NCI-H2227 treated with DMSO at 0.1 percent for 48 hours (cell line): ENCODE results near the gene INSYN2A.
A peak's percentile ranks its signal among the peaks of the same experiment; 100 is the strongest.

Experiments
- DNase-seq: peaks from one replicate; lab custom pipeline; 2025; lab: John Stamatoyannopoulos, UW

Gene INSYN2A

DNA sequence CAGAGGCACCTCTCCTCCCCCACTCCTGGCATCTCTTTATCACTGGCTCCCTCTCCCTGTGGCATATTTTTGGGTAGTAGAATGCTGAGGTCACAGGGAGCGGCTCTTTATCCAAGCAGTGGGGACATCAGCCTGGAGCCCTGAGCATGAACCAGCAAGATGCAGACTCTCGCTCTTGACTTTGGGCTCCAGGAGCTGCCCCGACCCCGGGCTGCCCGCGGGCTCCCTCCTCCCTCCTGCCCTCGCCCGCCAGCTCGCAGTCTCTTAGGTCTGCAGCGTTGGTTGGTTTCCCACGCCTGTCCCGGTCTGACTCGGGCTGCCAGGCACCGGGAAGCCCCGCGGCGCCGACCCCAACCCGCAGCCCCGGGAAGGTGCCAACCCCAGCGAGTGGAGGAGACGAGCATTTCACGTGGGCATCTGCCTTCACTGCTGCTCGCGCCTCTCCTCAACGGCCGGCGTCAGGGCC, 1.3 kb downstream of the INSYN2A start:
- no peak for DNase-seq

DNA sequence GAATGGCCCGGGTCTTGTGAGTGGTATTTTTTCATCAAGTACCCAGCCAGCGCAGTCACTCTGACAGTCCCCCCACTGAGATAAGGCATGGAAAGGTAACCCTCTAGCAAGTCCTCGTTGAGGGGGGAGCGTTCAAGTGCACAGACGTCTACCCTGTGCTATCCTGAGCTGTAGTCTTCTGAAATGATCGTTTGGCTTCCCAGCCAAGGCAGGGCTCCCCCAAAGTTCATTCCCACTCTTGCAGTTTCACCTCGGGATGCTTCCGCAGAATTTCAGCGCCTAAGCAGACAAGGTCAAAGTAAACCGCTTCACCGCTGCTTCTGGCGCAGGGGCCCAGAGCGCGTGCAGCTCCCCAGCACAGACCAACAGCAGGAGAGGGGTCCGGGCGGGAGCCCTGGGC, 1.8 kb downstream of the INSYN2A start:
- DNase-seq: no peak

DNA sequence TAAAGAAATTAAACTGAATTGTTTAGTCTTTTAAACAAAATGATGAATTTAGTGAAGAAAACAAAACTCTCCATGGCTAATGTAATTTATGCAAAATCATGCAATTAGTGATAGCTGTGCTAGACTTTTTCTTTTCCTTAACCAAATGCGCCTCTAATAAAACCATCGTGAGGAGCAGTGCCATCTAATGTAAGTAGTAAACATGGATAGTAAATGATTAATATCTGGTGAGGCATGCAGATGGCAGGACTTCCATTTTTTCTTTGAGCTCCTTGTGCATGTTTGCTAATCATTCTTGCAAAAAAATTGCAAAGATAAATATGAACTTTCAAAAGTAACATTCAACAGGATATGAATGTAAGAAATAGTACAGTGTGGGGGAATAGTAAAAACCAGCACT, 2.3 kb downstream of the INSYN2A start:
- DNase-seq: no peak

DNA sequence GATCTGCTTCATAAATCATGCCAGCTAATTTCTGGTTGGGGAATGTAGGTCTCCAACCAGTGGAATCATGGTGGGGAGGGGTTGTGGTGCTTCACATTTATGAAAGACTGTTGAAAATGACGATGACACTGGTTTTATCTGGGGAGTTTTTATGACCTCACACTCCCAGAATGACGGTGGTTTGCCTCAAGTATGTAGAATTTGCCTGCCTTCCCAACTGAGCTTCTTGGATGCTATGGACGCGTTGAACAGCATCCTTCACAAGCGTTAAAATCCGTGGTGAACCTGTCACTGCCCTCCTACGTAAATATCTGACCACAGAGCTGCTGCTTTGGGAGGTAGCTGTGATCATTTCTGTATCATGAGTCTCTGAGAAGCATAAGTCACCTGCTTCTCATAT, 3.3 kb downstream of the INSYN2A start:
- DNase-seq: no peak

DNA sequence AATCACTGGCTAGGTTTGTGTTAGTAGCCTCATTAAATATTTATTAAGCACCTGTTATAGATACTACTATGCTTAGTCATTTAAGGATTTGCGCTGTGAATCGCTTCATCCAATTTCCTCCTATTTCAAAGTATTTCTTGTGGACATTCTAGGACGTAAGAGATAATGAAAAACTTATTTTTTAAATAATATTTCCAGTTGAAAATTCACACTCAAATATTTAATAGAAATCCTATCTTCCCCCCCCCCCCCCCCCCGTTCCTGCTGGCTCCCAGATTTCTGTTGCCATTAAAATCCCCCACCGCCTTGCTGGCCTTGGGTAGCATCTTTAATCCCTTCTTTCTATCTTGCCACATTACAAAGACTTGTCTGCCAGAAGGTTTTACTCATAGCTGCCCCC, 6.0 kb downstream of the INSYN2A start:
- no peak for DNase-seq

DNA sequence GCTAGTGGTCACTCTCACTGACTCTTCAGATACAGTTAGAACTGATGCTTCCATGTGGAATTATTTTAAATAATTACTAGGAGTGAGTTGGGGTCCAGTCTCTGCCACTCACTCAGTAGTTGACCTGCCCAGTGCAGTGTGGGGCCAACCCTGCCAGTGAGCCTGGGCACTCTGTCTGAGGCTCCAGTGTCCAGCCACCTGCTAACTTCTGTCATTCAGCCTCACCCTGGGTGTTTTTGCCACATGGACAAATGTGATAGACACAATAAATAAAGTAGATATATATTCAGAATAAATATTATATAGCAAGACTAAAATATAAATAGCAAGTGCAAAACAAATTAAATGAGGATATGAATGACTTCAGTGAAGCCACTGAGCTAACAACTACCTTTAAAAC, 7.2 kb downstream of the INSYN2A start:
- DNase-seq: no peak

DNA sequence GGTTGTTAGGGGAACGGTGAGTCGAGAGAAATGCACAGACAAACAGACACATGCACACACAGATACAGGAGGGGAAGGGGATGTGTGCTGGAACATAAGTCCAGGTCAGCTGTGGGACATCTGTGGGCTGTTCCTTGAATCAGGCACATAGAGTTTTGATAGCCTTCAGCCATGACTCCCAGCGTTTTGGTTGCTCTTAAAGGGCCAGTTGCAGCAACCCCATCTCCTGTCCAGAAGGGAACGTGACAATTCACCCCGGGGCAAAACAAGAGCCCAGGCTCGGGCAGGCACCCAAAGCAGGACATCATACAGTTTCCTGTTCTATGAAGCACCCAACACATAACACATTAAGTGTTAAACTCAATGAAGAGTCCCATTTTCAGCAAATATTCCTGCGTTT, 9.6 kb downstream of the INSYN2A start:
- no peak for DNase-seq

DNA sequence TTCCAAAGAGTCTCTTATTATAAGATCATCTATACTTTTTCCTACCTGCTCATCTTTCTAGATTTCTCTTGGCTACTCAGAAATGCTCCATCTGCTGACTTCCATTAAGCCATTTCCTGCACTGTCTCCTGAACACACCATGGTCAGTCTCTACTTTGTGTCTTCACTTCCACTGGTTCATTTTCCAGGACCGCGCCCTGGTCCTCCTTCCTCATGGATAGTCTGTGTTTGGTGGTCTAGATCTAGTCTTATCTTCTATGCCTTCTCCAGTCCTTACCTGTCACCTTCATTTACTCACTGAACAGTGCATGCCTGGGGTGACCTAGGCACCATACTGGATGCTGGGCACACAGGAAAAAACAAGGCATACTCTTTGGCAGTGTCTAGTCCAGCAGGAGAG, 11.8 kb downstream of the INSYN2A start:
- DNase-seq: no peak

DNA sequence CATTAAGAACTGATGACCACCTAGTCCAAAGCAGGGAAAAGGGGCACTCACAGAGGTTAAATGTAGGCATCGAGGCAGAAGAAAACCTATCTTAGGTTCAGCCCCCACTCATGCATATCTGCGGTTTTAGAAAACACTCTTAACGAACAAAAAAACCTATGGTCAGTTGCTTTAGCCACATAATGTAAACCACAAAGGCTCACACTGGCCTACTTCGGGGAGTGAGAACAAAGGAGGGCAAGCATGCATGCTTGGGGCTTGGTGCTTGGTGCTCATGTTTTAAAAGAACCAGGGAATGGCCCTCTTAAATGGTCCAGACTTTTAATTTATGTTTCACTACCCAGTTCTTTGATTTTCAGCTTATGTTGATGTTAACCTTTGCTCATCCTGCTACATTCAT, 14.2 kb downstream of the INSYN2A start:
- DNase-seq: no peak

DNA sequence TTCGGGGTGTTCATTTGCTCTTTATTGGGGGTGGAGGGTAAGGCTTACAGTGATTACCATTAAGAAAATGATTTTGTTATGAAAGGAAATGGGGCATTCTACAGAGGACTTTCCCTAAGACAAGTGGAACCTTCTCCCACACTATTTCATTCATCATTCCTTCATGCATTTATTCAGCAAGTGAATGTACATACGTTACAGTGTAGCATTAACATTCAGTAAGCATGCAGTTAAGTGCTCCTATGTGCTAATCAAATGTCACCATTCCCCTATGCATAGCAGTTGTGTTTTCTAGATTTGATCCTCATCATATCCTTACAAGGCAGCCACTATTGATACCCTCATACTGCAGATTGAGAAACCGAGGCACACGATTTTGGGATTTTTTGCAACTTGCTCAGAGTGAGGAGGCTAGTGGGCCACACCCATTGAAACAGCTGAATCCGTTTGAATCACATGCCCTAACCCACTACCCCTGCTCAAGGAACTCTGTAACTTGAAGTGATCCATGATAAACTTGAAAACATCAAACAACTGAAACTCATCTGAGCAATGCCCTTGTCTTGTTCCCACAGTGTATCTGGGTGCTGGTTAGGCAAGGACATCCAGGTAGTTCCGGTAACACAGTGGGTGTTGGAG, 16.7 kb downstream of the INSYN2A start:
- no peak for DNase-seq

DNA sequence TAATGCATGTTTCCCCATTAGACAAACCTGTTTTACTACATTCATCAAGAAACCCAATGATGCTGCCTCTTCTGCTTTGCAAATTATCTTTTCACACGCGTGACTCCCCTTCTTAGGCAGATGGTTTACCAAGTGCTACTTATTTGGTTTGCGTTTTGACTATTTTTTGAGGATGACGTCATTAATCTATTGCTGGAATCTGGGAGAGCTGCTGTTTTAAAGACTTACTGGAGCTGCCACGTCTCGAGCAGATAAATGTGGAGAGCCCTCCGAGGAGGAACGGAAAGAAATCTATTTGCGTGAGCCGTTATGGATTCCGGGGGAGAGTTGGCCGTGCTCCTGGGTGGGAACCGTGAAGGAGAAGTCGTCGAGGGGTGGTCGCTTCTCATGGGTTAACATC, 19.7 kb downstream of the INSYN2A start:
- DNase-seq: no peak

DNA sequence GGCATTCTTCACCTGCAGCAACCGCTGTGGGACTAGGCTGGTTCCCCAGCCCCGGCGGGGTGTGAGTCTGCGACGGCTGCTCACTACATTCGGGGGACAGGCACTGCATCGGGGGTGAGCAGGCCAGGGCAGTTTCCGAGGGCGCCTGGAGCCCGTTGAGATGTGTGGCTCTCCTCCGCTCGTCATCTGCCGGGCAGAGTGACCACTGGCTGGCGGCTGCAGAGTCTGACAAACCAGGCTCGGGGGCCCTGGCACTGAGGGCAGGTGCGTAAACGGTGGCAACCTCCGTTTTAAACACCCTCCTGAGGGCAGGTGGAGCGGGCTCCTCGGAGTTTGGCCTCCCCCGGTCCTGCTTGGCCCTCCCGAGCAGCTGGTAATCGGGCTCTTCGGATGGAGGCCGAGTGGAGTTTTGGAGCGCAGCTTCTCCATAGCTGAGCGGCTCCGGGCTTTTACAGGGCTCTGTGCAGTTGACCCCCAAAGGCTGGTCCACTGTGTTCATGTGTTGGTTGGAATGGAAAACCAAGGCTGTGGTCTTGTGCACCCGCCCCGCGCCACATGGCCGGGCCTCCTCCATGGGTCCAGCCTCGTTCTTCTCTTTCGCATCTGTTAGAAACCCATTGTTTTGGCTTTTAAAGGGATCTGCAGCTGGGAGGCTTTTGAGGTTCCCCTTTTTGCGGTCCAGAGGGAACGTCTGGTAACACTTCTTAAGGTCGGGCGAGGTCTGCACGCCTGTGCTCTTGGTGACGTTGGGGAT, 20.9 kb downstream of the INSYN2A start:
- no peak for DNase-seq

DNA sequence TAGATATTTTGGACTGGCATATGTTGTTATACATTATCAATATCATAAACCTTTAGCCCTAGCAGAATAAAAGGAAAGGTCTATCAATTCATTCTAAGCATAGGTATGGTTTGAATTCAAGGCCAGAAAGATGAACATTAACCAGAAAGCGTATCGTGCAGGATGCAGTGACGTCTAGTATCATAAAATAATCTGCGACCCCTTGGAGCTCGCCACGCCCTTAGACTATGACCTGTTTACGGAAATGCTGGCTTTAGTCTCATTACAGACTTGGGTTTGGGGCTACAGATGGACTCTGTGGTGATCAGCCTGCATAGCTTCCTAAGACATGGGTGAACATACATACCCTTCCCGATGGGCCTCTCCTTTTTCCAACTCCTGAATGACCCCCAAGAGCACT, 21.5 kb downstream of the INSYN2A start:
- no peak for DNase-seq

DNA sequence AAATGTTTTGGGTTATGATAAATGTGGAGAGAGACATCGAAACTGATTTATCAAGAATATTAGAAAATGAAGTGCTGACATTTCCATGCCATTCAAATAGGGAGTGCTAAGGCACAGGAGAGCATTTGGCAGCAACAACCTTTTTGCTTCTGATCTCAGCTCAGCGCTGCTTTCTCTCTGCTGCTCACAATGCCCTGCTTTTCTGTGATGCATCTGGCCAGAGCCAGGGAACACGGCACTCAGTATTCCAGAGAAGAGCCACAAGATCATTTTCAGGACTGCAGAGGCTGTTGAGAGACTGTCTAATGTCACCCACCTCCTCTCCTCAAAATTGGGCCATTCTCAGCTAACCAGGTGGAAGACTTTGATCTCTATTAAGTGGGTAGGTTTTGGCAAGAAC, 28.1 kb downstream of the INSYN2A start:
- DNase-seq: no peak

DNA sequence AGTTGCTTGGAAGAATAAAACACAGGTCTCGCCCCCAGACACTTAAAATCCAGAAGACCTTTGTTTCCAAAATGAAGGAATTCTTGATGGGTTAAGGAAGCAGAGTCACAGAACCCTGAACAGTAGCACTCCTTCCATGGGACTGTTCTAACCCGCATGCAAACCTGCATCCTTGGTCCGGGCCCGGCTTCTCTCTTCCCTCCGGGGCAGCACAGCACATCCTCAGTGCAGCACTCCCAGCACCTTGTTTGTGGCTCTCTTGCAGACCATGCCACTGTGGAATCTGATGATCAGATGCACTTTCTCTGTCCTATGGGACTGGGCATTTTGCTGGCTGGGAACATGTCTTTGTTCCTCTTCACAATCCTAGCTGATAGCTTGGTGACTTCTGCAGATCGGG, 33.5 kb downstream of the INSYN2A start:
- no peak for DNase-seq

DNA sequence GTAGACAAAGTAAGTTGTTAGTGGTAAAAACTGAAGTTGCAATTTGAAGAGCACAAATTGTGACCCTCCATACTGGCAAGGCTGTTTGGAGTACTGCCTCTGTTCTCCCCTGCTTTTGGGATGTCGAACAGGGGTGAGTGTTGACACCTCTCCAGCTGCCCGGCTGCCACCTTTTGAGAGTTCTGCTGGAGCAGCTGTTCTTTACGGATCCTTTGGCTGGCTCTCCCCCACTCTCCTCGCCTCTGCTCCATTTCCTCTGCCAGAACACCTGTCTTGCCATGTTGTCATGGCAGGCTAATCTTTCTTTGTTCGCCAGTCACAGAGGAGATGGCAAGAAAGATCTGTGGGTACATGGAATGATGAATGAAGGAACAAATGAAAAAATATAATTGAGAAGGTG, 34.9 kb downstream of the INSYN2A start:
- DNase-seq: no peak

DNA sequence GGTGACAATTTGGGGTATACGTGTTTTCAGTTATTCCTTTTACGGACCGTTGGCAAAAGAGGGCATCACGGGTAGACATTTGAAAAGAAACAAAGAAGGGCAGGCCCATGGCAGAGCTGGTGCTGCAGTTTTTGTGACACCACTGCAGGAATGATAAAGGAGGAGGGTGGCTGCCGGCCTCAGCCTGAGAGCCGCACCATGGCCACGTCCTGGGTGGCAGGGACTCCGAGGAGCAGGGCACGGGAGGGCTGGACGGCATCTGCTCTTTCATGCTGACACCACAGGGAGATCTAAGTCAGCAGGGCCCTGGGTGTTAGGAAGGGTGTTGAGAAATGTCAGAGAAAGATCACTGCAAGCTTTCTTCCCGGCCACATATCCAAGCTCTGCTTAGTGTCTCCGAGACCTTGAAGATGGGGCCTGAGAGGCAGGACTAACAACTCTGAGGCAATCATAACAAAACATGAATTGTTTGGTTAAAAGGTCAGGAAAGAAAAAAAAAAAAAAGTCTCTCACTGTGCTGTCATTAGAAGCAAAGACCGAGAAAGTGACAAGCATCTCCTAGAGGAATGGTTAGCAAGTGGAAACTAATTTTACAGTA, 36.6 kb downstream of the INSYN2A start:
- peak; percentile 0 for DNase-seq

DNA sequence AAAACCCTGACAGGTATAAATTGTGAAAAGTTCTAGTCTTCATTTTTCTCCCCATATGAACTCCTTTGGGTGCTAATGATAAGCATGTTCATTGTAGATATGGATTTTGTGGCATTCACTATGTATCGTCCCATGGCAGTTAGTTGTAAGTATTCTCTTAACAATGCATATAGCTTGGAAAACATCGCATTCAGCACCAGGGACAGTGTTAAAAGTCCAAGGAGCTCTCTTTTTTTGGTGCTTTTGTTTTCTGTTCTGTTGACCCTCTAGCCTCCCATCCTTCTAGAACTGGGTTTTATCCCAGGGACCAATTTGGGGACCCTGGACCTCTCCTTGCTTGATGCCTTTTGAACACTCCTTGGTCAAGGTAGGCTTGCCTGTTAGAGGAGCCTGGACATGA, 37.7 kb downstream of the INSYN2A start:
- DNase-seq: no peak

DNA sequence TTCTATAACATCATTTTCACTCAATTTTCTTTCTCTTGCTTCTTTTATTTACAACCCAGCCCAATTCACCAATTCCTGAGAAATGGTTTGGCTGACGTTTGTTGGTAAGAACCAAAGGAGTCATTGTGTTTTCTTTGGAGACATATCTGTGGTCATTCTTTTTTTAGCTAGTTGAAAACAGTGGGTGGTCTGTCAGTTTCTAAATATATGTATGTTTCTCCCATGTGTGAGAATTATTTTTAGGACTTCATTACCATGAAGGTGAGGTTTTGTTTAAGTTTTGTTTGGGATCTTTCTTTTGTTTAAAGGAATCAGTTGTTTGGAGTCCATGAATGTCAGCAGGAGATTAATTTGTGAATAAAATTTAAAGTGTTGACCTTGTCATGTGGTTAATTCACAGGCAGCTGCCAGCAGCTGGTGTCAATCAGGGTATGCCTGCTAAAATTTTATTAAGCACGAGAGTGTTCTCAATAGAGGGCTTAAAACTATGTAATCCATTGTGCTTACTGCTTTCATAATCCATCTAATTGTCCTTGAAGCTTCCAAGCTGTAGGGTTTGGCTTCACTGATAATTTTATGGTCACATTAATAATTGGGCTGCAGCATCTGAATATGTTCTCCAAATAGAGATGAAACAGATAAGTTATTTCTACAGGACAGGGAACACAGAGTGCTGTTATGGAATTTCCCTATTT, 38.7 kb downstream of the INSYN2A start:
- DNase-seq: no peak

DNA sequence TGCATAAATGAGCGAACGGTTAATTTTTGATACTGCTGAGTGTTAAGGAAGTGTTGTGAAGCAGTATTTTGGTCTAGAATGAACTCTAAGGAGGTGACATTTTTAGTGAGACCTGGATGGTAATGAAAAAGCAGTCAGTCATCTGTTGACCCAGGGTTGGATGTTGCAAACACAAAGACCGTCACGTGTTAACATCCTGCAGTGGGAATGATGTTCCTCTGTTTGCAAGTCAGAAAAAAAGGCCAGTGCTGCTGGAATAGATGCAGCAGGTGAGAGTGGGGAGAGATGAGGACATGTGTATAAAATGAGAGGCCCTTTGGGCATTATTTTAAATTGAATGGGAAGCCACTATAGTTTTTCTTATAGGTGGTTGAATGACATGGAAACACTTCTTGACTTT, 39.3 kb downstream of the INSYN2A start:
- DNase-seq: no peak

DNA sequence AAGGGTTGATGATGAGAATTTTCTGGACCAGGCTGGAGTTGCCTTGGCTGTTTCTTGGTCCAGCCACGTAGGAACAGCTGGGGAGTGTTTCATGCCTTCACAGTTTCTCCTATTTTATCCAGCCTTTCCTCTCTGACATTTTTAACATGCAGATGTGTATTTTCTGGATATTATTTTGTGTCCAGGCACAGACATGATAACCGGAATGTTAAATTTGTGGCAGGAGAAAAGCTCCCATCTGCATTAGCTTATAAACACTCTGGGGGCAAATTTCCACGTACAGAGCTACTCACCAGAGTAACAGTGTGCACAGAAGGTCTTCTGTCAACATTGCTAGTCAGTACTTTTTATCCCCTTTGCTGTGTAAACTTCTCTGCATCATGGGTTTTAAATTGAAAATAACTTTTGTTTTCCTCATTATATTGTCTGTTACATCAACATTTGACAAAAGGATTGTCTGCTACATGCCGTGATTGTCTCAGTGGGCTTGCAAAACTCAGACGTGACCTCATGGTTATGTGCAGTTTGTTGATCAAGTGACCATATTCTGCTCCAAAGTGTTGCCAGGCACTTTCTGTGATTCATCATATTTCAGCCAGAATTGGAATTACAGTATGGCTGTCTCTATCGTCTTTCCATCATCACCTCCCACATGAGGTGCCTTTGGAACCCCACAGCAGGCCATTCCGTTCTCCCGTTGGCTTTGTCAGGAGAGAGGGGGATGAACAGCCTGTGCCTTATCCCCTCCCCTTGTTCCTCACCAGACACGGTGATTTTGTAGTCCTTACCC, 41.4 kb downstream of the INSYN2A start:
- no peak for DNase-seq

DNA sequence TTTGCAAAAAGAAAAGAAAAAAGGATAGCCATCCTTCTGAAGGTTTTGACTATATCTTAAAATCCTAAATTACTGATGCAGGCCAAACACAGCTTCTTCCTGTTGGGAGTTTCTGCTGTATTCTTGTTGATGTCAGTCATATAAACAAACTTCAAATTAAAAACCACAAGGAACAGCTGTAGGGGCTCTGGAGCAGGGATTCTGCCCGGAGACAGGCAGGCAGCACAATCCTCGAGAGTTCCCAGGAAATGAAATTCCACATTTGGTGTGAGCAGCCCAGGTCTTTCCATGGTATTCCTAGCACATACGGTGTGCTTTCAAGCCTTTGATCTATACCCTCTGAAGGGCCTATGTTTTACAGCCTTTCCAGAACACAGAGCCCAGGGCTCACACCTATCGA, 43.2 kb downstream of the INSYN2A start:
- no peak for DNase-seq
